GM21515 (cell line): Measurements from ENCODE around the gene THAP8.
"Not testable (repeated sequence)": the region's sequence is repeated elsewhere in the genome, so short reads cannot be mapped to it uniquely, and the experiment has no call there.

ENCODE experiments used
- ATAC-seq: cut with Tn5 transposase; IDR thresholded peaks from one replicate; pipeline ENCODE4 v1.9.1; 2021; ENCODE audit not compliant: unreplicated experiment

The THAP8 gene

GRCh38 chr19:36068810-36069499, 14.9 kb upstream of the THAP8 start:
- ATAC-seq = not testable (repeated sequence)

GRCh38 chr19:36067681-36068080, 13.6 kb upstream of the THAP8 start:
- no peak for ATAC-seq

GRCh38 chr19:36064826-36065225, 10.7 kb upstream of the THAP8 start:
- no peak for ATAC-seq

- ATAC-seq = no peak
These were observed 7.3 kb upstream of the THAP8 start for GRCh38 chr19:36061367-36061766.

GRCh38 chr19:36060430-36060829, 6.3 kb upstream of the THAP8 start:
- no peak for ATAC-seq

- ATAC-seq = no peak
These were observed 5.3 kb upstream of the THAP8 start for GRCh38 chr19:36059180-36059910.

- no peak for ATAC-seq
These were observed 4.5 kb upstream of the THAP8 start for GRCh38 chr19:36058481-36059179.

GRCh38 chr19:36054733-36055686, 925 bp upstream of the THAP8 start, which contains the start of gene WDR62:
Gene WDR62 (plus strand): TSS chr19:36054897. CDS start chr19:36054972, 75 bp downstream.
- peak; percentile 72 for ATAC-seq

GRCh38 chr19:36051637-36052036, 2.4 kb downstream of the THAP8 start:
- ATAC-seq = no peak

- no peak for ATAC-seq
These were observed 2.8 kb downstream of the THAP8 start for GRCh38 chr19:36051236-36051635.

- ATAC-seq = no peak
These were observed 4.9 kb downstream of the THAP8 start for GRCh38 chr19:36049080-36049698.

GRCh38 chr19:36047835-36048234, 6.2 kb downstream of the THAP8 start:
- no peak for ATAC-seq

GRCh38 chr19:36046443-36047050, 7.5 kb downstream of the THAP8 start:
- ATAC-seq = no peak

- no peak for ATAC-seq
These were observed 10.1 kb downstream of the THAP8 start for GRCh38 chr19:36043952-36044351.

- ATAC-seq = no peak
These were observed 12.3 kb downstream of the THAP8 start for GRCh38 chr19:36041831-36042230.

GRCh38 chr19:36041092-36041491, 13.0 kb downstream of the THAP8 start:
- not testable (repeated sequence) for ATAC-seq

GRCh38 chr19:36040495-36040894, 13.6 kb downstream of the THAP8 start:
- ATAC-seq = no peak

GRCh38 chr19:36032251-36033104, 21.6 kb downstream of the THAP8 start, which contains the start of gene CLIP3:
Gene CLIP3 (minus strand): TSS chr19:36032873. CDS start chr19:36032357, 516 bp downstream.
- no peak for ATAC-seq

- ATAC-seq = no peak
These were observed 22.8 kb downstream of the THAP8 start for GRCh38 chr19:36031308-36031707.
